Measurements from ENCODE around the gene VAMP2.
A peak's percentile ranks its signal among the peaks of the same experiment; 100 is the strongest.

The VAMP2 gene

DNA sequence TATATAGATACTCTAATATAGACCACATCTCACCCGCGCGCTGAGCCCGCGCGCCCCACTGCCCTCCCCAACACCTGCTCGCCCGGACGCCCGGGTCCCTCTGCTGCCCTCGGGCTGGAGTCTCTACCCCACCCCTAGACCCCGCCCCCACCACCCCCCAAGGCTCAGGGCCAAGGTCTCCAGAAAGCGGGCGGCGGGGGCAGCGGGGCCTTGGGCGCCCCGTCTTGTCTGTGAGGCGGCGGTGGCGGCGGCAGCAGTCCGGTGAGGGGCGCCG, 41.4 kb downstream of the VAMP2 start:
- TF ChIP-seq Cebpa-rat (IDR thresholded peaks at IDR 0.05): no peak
- H3K36me3 ChIP-seq: no peaks in the 10 kb centered on the region
- no peaks in the 10 kb centered on the region for H3K9me3 ChIP-seq (replicated peaks in 1 of 11)
- peaks cover 60 to 79% (median 66%) of the 10 kb centered on the region in 10 experiments for H3K4me1 ChIP-seq
- H3K4me3 ChIP-seq: peak overlapping the region; percentile 57 to 79 (median 69)
- no peak overlapping the region for H3K27ac ChIP-seq
- H4K20me1 ChIP-seq: peaks cover 5 to 58% (median 46%) of the 10 kb centered on the region in 11 experiments; a peak in 20 of 22 replicates
- H3K9ac ChIP-seq: peak overlapping the region in 10 of 11 experiments; percentile 37 to 73 (median 58); a peak in 15 of 22 replicates
- H3K27me3 ChIP-seq: peaks cover 62 to 82% (median 74%) of the 10 kb centered on the region in 11 experiments
- H3K4me2 ChIP-seq: peak overlapping the region; percentile 91 to 100 (median 99)

DNA sequence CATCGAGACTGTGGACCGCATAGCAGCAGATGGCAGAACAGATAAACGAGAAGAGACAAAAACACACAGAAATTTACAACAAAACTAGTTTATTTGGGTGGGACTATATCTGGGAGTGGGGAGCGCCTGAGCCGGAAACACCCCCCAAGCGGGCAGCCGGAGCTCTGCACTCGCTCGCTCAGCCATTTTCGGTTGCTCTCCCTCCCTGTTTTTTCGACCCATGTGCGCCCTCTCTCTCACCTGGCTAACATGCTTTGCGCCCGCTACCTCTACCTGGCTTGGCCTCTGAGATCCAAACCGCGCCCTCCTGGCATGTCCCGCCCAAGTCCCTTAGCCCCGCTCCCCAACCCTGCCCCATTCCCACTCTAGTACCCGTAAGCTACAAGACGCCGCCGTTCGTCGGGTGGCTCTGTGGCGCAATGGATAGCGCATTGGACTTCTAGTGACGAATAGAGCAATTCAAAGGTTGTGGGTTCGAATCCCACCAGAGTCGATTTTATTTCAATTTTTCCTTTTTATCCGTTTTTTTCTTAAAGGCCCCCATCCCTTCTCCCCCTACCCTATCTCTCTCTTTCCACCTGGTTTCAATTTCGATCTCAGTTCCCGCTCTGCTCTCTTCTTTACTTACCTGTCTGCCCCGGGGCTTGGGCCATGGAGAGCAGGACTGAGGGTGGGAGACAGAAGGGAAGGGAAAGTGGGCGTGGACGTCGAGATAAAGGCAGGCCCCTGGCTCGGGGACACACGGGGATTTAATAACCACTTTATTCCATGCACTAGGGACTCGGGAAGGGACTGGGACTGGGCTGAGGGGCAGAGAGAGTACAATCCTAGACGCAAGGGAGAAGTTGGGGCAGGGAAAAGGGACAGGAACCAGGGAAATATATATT, 42.0 kb downstream of the VAMP2 start:
- H3K4me1 ChIP-seq: peaks cover 60 to 79% (median 67%) of the 10 kb centered on the region in 10 experiments
- peak overlapping the region; percentile 11 to 73 (median 53); a peak in 19 of 22 replicates for H3K9ac ChIP-seq
- H3K27ac ChIP-seq: peak overlapping the region in 7 of 11 experiments; percentile 1 to 45 (median 12); a peak in 3 of 22 replicates
- no peak for TF ChIP-seq Cebpa-rat (IDR thresholded peaks at IDR 0.05)
- H3K27me3 ChIP-seq: peaks cover 68 to 85% (median 80%) of the 10 kb centered on the region in 11 experiments
- peaks cover 5 to 59% (median 46%) of the 10 kb centered on the region in 11 experiments; a peak in 20 of 22 replicates for H4K20me1 ChIP-seq
- peak overlapping the region; percentile 91 to 100 (median 99) for H3K4me2 ChIP-seq
- H3K9me3 ChIP-seq (replicated peaks in 1 of 11): no peaks in the 10 kb centered on the region
- no peaks in the 10 kb centered on the region for H3K36me3 ChIP-seq
- peak overlapping the region; percentile 57 to 79 (median 69) for H3K4me3 ChIP-seq

DNA sequence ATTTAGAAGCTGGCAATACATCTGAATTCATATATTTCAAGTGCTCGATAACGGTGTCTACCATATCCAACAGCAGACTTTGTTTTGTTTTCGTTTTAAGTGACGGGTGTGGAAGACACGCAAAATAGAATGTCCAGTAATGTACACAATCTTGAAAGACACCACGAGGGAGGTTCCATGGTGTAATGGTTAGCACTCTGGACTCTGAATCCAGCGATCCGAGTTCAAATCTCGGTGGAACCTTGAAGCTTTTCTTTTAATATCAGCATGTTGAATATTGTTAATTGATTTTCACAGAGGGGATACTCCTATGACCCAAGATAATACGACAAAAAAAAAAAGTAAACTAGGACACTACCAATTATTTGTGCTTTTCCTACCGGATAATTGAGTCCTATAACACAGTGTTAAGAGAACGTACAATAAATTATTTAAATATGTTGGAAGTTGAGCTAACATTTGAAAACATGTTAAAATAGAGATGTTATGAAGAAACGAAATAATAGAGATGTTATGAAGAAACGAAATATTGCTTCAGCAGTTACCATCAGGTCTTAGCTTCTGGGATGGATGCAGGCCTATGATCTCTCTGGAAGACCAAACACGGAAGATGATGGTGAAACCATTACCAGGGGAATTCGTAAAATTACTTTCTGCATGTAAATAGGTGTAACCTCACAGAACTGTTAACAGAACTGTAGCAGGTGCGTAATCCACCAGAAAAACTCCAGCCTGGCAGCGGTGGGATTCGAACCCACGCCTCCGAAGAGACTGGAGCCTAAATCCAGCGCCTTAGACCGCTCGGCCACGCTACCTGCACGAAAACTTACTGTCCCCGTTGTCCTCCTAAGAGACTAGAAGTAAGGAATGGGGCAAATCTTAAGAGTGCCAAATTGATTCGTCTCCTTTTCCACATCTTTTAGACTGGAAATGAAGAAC, 42.9 kb downstream of the VAMP2 start:
- Histone ChIP-seq H4K20me1 (peaks cover 5 to 53% (median 41%) of the 10 kb centered on the region in 11 experiments; a peak in 20 of 22 replicates), H3K27me3 (peaks cover 70 to 85% (median 82%) of the 10 kb centered on the region in 11 experiments), H3K4me1 (peaks cover 53 to 72% (median 60%) of the 10 kb centered on the region in 10 experiments), H3K4me2 (peak overlapping the region; percentile 91 to 100 (median 99)), H3K9ac (peak overlapping the region; percentile 28 to 79 (median 65); a peak in 19 of 22 replicates), H3K36me3 (no peaks in the 10 kb centered on the region), H3K9me3 (replicated peaks in 1 of 11) (no peaks in the 10 kb centered on the region), H3K4me3 (peak overlapping the region; percentile 57 to 79 (median 69)), H3K27ac (peak overlapping the region in 9 of 11 experiments; percentile 23 to 59 (median 36); a peak in 15 of 22 replicates)
- TF ChIP-seq Cebpa-rat (IDR thresholded peaks at IDR 0.05): no peak

DNA sequence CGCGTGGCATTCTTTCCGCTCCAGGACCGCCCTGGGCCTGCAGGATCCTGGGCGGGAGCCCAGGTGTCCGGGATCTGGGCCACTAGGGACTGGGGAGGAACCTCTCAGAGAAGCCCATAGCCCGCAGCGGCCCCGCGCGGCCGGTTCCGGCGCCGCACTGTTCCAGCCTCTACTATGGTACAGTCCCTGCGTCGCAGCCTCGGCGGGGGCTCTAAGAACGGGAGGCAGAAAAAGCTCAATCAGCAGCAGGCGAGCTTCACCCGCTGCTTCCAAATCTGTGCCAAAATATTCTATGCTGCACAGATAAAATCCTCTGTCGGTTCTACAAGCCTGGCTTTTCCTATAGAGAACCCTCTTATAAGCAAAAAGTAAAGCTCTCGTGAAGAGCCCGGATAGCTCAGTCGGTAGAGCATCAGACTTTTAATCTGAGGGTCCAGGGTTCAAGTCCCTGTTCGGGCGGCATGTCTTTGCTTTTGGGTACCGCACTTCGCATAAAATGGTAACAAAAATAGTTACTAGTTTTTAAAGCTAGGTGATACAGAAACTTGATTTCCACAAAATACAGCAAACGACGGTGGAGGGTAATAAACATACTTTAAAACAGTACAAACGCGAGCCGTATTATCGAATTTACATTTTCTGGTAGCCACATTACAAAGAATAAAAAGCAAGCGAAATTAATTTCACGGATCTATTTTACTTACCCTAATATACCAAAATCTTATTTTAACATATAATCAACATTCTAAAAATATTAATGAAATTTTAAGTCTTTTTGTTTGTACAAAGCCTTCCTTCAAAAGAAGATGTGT, 43.8 kb downstream of the VAMP2 start:
- no peak for TF ChIP-seq Cebpa-rat (IDR thresholded peaks at IDR 0.05)
- Histone ChIP-seq H3K4me1 (peaks cover 44 to 63% (median 52%) of the 10 kb centered on the region in 10 experiments), H3K36me3 (no peaks in the 10 kb centered on the region), H3K27me3 (peaks cover 70 to 85% (median 82%) of the 10 kb centered on the region in 11 experiments), H3K9me3 (replicated peaks in 1 of 11) (no peaks in the 10 kb centered on the region), H3K27ac (peak overlapping the region in 9 of 11 experiments; percentile 7 to 59 (median 32); a peak in 15 of 22 replicates), H4K20me1 (peaks cover 5 to 45% (median 33%) of the 10 kb centered on the region in 11 experiments; a peak in 20 of 22 replicates), H3K4me2 (peak overlapping the region; percentile 91 to 100 (median 99)), H3K4me3 (peak overlapping the region; percentile 57 to 79 (median 69)), H3K9ac (peak overlapping the region; percentile 52 to 79 (median 65); a peak in 21 of 22 replicates)

DNA sequence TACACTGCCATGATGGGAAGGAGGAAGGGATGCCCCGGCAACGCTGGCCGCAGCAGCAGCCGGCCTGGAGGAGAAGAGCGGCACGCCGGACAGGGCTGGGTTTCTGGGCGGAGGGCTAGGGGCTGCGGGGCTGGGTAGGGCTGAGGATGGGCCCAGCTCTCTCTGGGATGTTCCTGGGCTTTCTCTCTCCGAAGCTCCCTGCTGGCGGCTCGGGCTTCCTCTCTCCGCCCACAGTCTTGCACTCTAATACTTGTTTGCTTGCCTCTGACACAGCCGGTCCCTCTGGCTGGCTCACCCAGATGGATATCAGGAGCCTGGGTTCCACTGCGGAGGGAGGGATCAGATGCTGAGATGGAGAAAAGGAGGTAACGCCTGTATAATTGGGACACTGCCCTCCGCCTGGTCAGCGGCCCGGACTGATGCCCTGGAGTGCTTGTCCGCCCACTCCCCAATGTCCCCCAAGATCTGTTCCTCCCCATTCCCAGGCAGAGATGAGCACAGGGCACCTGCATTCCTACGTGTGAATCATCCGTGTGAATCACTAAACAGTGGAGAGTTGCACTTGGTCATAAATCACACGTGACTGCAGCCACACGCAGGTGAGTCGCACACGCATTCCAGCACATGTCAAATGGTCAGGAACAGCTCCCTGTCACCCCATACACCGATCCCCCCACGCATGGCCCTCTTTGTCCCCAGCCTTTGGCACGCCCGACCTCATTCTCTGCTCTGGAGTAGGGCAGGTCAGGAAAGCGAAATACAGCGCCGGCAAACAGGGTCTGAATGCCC, 44.6 kb downstream of the VAMP2 start, which contains the start of gene ALOXE3:
ALOXE3 (minus strand) TSS at position 535 of the 789 bp plus-strand sequence; CDS start at position 11, 524 bp downstream.
- Histone ChIP-seq H3K36me3 (no peaks in the 10 kb centered on the region), H3K4me1 (peaks cover 36 to 55% (median 44%) of the 10 kb centered on the region in 10 experiments), H4K20me1 (peaks cover 5 to 37% (median 25%) of the 10 kb centered on the region in 11 experiments; a peak in 20 of 22 replicates), H3K27me3 (peaks cover 63 to 85% (median 82%) of the 10 kb centered on the region in 11 experiments), H3K4me3 (peak within 1 kb of the TSS; percentile 57 to 79 (median 69)), H3K4me2 (peak within 1 kb of the TSS; percentile 91 to 100 (median 99)), H3K27ac (peak within 1 kb of the TSS in 9 of 11 experiments; percentile 7 to 59 (median 32); a peak in 15 of 22 replicates), H3K9me3 (replicated peaks in 1 of 11) (no peaks in the 10 kb centered on the region), H3K9ac (peak within 1 kb of the TSS; percentile 52 to 79 (median 65); a peak in 21 of 22 replicates)
- no peak for TF ChIP-seq Cebpa-rat (IDR thresholded peaks at IDR 0.05)

DNA sequence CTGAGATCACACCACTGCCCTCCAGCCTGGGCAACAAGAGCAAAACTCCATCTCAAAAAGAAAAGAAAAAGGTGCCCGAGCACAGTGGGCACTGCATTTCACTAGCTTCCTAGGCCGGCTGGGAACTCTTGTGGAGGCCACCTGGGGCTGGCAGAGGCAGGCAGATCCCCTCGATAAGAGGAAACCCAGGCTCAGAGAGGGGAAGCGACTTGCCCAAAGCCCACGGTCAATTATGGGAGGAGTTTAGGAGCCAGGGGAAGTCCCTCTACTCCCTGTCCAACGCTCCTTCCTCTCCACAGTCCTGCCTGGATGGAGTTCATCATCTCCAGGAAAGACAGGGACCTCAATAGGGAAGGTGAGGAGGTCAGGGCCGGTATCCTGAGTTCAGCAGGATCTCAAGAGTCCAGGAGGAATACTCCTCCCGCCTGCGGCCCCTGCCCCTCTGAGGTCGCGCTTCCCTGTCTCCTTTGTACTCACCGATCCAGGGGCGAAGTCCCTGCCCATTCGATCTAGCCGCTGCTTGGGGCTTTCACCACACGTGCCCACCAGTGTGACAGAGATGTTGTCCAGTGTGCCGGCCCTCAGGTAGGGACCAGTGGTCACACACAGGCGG, 45.3 kb downstream of the VAMP2 start:
- no peak overlapping the region for H3K27ac ChIP-seq
- peak overlapping the region; percentile 57 to 79 (median 69) for H3K4me3 ChIP-seq
- H3K4me2 ChIP-seq: peak overlapping the region; percentile 91 to 100 (median 99)
- H3K9ac ChIP-seq: peak overlapping the region; percentile 52 to 79 (median 65); a peak in 19 of 22 replicates
- H4K20me1 ChIP-seq: peaks cover 2 to 30% (median 18%) of the 10 kb centered on the region in 11 experiments; a peak in 18 of 22 replicates
- H3K9me3 ChIP-seq (replicated peaks in 1 of 11): no peaks in the 10 kb centered on the region
- H3K4me1 ChIP-seq: peaks cover 29 to 48% (median 38%) of the 10 kb centered on the region in 10 experiments
- no peaks in the 10 kb centered on the region for H3K36me3 ChIP-seq
- TF ChIP-seq Cebpa-rat (IDR thresholded peaks at IDR 0.05): no peak
- peaks cover 56 to 85% (median 78%) of the 10 kb centered on the region in 11 experiments for H3K27me3 ChIP-seq

DNA sequence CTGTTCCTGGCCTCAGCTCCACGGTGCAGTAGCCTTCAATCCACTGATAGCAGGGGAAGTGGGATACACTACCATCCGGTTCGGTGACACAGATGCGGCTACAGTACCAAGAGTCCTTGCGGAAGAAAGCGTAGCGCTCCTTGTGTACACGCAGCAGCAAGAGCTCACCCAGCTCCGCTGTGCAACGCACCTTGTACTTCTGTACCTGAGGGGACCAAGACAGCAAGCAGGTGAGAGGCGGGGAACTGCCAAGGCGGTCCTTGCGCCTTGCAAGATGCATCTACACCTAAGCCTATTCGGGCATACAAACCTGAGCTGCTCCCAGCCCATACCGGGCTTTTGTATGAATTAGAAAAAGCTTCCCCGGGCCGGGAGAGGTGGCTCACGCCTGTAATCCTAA, 46.0 kb downstream of the VAMP2 start:
- Histone ChIP-seq H3K4me3 (peak overlapping the region in 5 of 10 experiments; percentile 68 to 78 (median 70); a peak in 8 of 20 replicates), H3K27me3 (peaks cover 53 to 85% (median 78%) of the 10 kb centered on the region in 11 experiments), H3K27ac (no peak overlapping the region), H3K4me1 (peaks cover 28 to 41% (median 35%) of the 10 kb centered on the region in 10 experiments), H3K9me3 (replicated peaks in 1 of 11) (no peaks in the 10 kb centered on the region), H3K9ac (no peak overlapping the region), H3K36me3 (no peaks in the 10 kb centered on the region), H4K20me1 (peaks cover 0 to 25% (median 14%) of the 10 kb centered on the region in 11 experiments; a peak in 14 of 22 replicates), H3K4me2 (peak overlapping the region; percentile 91 to 100 (median 99); a peak in 18 of 22 replicates)
- TF ChIP-seq Cebpa-rat (IDR thresholded peaks at IDR 0.05): no peak

Data from BLaER1 treated with 17β-estradiol and CSF1 and Interleukin-3, amounts not matched to agents 10 nM and 100 nM (cell line).